ENCODE data around the gene OLFM1.
A peak's percentile ranks its signal among the peaks of the same experiment; 100 is the strongest.

Gene OLFM1

DNA sequence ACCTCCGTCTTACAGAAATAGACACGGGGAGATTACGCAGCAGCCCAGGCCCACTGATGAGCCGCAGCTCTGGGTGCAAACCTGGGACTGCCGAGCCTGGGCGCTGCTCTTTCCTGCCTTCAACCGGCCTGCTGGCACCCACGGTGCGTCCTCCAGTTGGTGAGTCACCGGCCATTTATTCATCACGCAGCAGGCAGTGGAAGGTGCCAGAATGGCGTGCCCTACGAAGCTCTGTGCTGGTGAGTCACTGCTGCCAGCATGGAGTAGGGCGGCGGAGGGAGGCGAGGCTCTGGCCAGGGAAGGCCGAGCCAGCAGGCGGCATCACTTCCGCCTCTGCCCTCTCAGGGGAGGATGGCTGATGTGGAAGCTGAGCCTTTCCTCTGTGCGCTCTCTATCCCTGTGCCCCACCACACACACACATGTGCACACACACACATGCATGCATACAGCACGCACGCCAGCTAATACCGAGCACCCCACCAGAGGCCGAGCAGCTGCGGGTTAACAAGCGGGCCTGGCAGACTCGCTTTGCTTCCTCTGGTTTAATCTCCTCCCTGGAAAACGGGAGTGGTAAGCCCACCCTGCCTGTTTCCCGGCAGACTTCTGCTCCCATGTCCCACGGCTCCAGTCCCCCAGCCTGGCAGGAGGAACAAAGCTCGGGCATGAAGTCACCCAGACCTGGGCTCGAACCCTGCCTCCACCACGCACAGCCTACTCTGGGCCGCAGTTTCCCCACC is 39.2 kb downstream of the OLFM1 start:
- no peak for FAIRE-seq

DNA sequence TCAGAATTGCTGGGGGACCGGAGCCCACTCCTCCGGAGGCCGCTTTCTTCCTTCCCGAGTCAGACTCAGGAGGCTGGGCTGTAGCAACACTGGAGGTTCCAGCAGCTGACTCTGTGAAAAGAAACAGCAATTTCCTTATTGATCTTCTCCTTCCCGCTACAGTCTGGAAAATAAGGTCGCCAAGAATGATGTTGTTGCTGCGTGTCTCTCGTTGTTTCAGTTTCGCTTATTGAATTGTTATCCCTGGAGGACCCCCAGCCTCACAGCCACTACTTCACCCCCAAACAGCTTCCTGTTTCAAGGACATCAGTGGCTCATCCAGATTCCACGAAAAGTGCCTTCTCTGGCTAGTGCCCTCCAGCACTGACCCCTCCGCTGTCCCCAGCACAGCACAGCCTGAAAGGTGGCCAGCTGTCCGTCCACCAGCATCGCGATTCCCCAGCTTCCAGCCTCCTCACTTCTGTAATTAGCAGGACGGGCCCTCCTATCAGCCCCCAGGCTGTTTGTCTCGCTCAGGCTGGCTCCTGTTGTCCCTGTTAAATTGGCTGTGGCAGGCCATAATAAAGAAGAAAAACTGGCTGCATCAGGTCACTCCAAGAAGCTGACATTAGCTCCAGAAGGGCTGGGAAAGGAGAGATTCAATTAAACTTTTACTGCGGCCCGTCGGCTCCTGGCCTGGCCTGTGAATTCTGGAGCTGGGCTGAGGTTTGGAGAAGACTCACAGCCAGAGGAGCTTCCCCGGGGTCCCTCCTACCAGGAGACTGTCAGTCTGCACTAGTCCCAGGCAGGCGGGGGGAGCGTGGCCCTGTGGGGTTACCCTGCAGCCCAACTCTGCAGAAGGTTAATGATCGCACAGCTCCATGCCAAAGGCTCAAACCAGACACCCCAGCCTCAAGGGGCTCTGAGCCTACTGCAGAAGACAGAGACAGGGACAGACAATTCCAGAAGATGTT is 40.5 kb downstream of the OLFM1 start:
- DNase-seq (ENCODE audit: extremely low spot score, insufficient read length, low read depth) (no peak), FAIRE-seq (no peak)

More for the DNA sequence above, 39.2 kb downstream of the OLFM1 start:
- DNase-seq (ENCODE audit: extremely low spot score, insufficient read length, low read depth), result no peak

DNA sequence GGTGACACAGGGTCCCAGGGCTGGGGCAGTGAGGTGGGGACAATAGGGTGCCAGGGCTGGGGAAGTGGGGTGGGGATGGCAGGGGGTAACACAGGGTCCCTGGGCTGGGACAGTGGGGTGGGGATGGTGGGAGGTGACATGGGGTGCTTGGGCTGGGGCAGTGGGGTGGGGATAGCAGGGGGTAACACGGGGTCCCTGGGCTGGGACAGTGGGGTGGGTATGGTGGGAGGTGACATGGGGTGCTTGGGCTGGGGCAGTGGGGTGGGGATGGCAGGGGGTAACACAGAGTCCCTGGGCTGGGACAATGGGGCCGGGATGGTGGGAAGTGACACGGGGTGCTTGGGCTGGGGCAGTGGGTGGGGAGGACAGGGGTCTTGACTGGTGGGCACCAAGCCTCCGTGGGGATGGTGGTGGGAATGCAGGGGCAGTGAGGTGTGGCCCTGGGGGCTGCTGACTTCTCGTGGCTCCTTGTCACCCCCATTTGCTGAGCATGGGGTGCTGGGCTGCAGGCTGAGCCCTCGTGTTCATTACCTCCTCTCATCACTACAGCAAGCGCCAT is 41.7 kb downstream of the OLFM1 start:
- DNase-seq (ENCODE audit: extremely low spot score, insufficient read length, low read depth) (no peak), FAIRE-seq (no peak)

DNA sequence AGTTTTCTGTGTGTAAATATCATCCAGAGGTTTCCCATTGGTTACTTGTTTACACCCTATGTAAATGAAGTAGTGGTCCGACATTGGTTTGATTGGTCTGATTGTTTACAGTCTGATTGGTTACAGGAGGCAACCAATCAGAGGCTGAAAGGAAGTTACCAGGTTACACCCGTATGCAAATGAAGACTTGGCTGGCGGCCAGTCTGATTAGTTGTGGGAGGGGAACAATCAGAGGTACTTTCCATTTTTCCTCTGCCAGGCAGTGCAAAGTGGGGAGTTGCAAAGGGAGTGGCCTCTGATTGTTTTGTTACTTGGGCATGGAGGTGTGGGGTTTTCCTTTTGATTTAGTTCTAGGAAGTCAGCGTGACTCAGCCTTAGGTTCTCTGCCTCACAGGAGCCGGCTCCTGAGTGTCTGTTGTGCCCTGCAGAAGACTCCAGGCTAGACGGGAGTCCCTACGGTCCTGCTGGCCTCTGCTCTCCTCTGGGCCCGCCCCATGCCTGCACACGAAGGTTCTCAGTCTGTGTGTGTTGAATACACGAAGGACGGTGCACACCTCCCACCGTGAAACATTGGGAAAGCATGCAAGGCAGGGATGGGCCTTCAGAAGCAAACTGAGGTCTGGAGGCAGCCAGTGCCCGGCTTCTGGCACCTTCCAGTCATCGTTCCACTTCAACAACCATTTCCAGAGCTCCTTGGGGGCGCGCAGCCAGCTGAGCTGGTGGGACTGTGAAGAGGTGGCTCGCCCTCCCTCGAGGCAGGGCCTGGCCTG is 42.9 kb downstream of the OLFM1 start:
- no peak for DNase-seq (ENCODE audit: extremely low spot score, insufficient read length, low read depth)

DNA sequence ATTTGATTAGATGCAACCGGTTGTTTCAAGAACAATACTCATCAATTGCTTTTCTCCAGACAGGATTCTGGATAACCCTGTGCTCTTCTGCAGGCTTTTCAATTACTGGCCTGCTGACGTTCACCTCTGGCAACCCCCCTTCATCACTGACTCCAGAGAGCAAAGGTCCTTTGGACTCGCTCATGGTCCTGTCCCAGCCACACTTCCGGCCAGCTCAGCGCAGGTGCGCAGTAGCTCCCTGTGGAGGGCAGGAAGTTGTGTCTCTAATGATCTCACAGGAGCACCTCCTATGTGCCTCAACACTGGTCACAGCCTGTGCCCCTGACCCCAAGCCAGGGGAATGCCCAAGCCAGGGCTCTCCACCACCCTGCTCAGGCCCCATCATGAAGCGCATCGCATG is 44.0 kb downstream of the OLFM1 start:
- DNase-seq (ENCODE audit: extremely low spot score, insufficient read length, low read depth), result no peak
- FAIRE-seq, result no peak

More for the DNA sequence above, 42.9 kb downstream of the OLFM1 start:
- FAIRE-seq, result peak; percentile 5

DNA sequence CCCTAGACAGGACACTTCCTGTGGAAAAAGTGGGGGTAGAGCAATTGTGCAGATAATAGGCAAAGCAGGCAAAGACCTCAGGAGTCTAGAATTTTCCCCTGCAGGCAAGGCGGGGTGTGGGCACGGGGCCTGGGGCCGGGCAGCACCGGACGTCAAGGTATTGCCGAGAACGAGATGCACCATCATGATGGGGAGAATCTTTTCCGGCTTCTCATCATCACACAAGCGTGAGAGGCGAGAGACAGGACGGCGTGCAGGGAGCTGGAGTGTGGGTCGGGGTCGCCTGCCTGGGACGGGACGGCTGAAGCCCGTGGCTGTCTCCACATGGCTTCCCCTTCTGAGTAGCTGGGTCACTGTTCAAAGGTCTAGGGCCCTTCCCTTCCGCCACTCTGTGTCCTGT is 44.5 kb downstream of the OLFM1 start:
- FAIRE-seq (no peak), DNase-seq (ENCODE audit: extremely low spot score, insufficient read length, low read depth) (no peak)

DNA sequence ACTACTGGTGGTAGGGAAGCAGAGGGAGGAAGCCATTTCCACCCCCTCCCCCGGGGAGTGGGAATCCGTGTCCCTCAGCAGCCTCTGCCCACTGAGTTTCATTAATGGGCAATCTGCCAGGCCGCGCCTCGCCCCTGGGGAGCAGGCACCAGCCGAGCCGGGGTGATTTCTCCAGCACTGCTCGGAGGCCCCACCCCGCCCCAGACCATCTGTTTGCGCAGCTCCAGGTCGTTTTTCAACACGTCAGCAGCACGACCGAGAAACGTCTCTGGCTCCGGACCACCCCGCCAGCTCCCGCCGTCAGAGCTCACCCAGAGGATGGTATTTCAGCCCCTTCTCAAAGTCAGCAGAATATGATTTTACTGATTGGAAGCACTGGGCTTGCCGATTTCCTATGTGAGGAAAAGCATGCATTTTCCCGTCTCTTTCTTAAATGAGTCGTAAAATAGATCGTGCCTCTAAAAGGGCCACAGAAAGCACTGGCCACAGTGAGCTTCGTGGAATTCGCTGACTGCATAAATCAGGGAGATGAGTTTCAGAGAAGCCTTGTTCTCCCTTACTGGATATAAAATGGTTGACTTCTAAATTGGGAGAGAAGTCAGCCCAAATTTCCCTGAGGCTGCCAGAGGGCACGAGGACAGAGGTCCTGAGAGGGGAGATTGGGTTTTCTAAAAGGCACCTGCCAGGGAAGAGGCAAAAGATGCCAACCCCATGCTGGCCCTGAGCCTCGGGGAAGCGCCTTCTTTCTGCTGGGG is 47.0 kb downstream of the OLFM1 start:
- FAIRE-seq (no peak), DNase-seq (ENCODE audit: extremely low spot score, insufficient read length, low read depth) (no peak)

DNA sequence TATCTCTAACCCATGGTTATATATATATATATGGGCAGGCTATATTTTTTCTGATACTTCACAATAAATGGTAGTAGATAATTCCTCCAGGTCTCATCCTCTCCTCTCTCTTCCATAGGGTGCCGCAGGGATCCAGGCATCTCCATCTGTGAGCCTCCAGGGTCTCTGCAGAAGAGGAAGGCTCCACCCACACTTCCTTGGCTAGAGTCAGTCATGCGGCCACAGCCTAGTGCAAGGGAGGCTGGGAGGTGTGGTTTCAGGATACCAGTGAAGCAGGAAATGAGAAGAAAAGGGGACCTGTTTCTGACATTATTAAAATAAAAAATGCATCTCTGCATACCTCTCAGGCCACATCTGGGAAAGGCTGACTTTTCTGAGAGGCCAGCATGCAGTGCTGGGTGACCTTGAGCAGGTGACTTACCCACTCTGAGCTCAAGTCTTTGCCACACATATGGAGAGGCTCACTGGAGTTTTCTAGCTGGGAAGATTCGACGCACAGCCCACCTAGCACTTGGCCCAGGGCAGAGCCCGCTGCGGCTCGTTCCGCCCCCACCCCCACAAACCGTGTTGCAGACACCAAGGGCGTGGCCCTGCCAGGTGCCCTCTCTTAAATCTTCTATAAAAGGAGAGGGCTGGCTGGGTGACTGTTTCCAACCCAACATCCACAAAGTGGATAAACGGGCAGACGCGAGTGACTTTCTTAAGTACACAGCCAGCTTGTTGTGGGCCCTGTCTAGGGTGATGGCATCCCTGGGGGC is 47.9 kb downstream of the OLFM1 start:
- FAIRE-seq, result no peak

DNA sequence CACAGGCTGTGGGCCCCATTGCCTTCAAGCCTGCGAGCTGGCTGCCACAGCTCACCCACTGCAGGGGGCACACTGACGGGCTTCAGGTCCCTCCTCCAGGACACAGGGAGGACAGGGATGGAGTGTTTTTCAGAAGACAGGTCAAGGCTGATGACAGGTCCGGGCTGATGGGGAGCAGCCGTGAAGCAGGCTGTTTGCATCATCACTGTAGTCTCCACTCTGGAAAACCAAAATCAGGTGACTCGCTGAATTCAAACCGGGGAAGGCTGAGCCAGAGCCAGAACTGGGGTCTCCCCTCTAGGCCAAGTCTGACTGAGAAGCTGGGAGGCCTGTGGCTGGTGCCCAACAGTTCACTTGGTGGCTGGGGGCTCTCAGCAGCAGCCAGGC is 48.5 kb downstream of the OLFM1 start:
- FAIRE-seq (no peak), DNase-seq (ENCODE audit: extremely low spot score, insufficient read length, low read depth) (no peak)

More for the DNA sequence above, 47.9 kb downstream of the OLFM1 start:
- no peak for DNase-seq (ENCODE audit: extremely low spot score, insufficient read length, low read depth)

DNA sequence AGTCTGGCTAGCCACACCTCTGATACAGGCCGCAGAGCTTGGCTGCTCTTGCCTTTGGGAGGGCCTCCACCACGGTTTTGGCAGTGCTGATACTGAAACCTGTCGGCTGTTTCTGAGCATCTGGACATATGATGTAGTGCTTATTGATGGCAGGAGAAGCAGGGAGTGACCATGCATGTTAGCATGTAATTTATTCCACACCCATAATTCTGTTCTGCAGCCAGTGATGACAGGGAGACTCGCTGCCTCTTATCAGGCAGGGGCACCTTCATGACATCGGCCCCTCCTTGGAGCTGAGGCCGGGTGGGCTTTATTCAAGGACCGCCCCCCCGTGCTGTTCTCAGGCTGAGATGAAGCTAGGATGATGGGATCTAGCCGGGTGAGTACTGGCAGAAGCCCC is 49.0 kb downstream of the OLFM1 start:
- no peak for DNase-seq (ENCODE audit: extremely low spot score, insufficient read length, low read depth)
- no peak for FAIRE-seq

DNA sequence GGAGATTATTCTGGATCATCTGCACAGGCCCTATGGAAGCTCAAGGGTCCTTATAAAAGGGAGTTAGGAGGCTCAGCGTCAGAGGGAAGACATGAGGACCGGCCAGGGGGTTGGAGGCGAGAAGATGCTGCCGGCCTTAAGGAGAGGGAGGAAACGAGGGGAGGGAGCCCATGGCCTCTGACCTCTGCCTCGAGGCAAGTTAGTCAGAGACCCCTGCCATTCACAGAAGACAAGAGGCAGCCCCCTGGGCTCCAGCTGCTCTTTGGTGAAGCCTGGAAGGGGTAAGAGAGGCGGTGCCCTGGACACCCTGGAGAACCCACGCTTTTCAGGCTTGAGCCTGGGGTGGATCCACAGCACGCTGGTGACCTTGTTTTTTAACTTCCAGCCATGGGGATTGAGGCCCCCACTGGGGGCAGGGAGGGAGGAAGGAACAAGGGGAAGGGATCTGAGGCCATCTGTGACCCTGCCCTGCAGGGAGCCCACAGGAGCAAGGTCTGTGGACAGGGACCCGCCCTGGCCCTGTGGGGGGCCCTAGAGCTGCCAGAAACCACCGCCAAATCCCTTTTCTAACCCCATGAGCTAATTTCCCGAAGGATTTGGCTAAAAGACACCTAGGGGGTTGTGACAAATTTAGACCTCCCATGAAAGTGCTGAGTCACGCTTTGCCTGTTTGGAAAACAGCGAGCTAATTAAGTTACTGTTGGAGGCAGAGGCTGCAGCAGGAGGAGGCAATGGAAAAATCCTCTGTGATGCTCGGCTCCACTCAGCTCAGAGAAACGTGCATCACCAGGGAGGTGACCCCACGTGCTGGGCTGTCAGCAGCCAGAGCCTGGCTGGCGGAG is 49.7 kb downstream of the OLFM1 start:
- no peak for FAIRE-seq
- DNase-seq (ENCODE audit: extremely low spot score, insufficient read length, low read depth), result no peak

DNA sequence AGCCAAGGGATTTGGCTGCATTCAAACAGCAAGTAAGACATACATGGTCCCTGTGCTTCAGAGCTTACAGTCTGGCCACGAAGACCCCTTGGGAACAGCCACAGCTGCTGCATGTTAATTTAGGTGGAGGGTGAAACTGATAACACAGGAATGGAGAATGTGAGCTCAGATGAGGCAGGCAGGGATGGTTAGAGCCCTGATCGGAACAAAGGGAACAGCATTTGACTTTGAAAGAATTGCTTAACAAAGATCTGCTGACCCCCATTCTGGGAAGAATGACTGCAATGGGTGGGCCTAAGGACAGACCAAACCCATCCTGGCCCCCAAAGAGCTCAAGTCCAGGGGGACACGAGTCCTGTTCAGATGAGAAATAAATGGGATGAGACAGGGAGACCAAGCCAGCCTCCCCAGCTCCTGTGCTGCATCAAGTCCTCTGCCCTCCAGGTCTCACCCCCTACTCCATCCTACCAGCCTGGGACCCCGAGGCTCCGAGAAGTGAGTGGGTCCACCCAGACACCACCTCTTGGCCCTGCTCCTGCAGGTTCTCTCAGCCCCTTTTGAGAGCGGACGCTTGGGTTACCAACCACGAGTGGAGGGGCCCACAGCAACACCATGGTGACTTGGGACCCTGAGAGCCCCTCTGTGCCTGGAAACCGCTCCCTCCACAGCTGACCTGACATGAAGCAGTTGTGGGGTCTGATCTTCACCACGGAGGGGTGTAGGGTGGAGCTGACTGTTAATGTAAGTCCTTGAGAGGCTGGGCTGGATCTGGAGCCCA is 50.8 kb downstream of the OLFM1 start:
- DNase-seq (ENCODE audit: extremely low spot score, insufficient read length, low read depth) (no peak), FAIRE-seq (no peak)

DNA sequence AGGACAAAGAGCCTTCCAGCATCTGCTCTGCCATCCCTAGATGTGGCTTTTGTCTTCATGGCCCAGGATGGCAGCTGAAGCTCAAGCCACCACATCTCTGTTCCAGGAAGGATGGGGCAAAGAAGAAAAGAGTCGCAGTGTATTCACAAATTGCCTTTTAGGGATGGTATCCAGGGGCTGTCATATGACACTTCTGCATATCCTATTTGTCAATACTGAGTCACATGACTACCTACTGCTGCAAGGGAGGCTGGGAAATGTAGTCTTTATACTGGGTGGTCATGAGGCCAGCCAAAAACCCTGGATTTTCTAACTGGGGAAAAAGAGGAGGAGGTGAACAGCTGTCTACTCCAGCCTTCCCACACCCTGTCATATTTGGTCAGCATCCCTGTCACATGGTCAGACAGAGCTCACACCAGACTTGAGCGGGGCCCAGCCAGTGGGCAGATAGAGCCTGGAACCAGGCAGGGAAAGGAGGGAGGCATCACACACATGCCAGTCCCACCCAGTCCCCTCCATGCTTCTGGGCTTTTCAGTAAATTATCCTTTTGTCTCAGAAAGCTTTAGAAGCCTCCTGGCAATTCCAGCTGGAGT is 52.0 kb downstream of the OLFM1 start:
- DNase-seq (ENCODE audit: extremely low spot score, insufficient read length, low read depth) (no peak), FAIRE-seq (no peak)

DNA sequence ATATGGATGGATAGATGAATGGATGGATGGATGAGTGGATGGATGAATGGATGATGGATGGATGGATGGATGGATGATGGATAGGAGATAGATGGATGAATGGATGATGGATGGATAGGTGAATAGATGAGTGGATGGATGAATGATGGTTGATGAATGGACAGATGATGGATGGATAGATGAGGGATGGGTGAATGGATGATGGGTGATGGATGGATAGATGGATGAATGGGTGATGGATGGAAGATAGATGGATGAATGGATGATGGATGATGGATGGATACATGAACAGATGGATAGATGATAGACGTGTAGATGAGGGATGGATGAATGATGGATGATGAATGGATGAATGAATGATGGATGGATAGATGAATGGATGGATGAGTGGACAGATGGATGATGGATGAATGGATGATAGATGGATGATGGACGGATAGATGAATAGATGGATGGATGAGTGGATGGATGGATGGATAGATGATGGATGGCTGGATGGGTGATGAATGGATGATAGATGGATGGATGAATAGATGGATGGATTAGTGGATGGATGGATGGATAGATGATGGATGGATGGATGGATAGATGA is 53.8 kb downstream of the OLFM1 start:
- FAIRE-seq (no peak), DNase-seq (ENCODE audit: extremely low spot score, insufficient read length, low read depth) (no peak)

DNA sequence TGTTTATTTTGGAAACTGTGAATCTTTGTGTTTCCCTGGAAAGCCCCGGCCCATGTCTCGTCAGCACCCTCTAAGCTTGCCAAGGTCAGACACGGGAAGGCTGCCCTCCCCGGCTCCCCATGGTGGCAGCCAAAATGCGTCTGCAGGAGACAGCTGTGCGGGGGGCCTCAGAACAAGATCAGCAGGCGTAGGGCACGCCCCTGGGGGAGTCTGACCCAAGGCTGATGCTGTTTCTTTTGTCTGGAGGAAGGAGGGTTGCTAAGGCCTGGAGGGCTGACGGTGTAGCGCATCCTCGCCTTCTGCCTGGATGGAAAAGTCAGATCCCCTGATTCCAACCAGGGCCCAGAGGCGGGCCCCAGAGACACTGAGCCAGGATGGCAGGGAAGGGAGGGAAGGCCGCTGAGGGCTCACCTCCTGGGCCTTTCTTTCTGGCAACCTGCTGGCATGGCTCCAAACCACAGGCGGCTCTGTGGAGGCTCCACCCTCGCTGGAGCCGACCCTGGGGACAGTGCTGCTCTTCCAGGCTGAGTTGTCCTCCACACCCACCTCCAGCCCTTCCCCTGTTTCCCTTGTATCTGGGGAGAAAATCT is 57.2 kb downstream of the OLFM1 start:
- FAIRE-seq (no peak), DNase-seq (ENCODE audit: extremely low spot score, insufficient read length, low read depth) (no peak)

DNA sequence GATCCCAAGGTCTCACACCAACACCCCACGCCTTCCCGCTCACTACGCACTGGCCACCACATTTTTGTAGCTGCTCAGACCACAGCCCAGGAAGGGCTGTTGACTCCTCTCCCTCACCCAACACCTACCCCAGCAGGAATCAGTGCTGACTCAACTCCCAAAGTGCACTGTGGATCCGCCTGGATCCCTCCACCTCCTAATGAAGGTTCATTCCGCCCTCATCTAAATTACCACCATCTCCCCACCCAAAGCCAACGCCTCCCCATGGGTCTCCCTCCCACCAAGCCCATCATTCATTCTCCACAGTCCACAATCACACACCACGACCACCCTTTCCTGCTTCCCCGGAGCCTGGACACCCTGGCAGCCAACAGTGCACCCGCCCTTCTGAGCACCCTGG is 57.8 kb downstream of the OLFM1 start:
- FAIRE-seq (no peak), DNase-seq (ENCODE audit: extremely low spot score, insufficient read length, low read depth) (no peak)
